HepG2 (cell line): Measurements from ENCODE around the gene ADCY6. TPM values are rescaled to one million over a fixed set of nuclear protein-coding genes. Genes with fewer than 3 reads are reported as not detected.

Experiments
- HHEX ChIP-seq: IDR thresholded peaks from 2 replicates; pipeline ENCODE4 v1.6.1; 2016; ENCODE audit warnings: control low read depth
- HOXA7 ChIP-seq: sonication (generic); formaldehyde crosslinking; IDR thresholded peaks from 2 replicates; pipeline ENCODE4 v1.8.1; 2022; ENCODE audit warnings: mild to moderate bottlenecking, missing genetic modification reagents, moderate library complexity
- KLF12 ChIP-seq: sonication (generic); formaldehyde crosslinking; IDR thresholded peaks from 2 replicates; pipeline ENCODE4 v1.4.0; 2020; ENCODE audit warnings: missing genetic modification reagents, borderline replicate concordance
- LRRFIP1 ChIP-seq: sonication (generic); formaldehyde crosslinking; conservative IDR thresholded peaks from 2 replicates; pipeline ENCODE4 v1.4.0; 2020; ENCODE audit warnings: missing genetic modification reagents
- MED13 ChIP-seq: sonication (generic); formaldehyde crosslinking; IDR thresholded peaks from 2 replicates; pipeline ENCODE4 v1.5.0; 2020; ENCODE audit warnings: missing genetic modification reagents
- POGZ ChIP-seq: sonication (generic); formaldehyde crosslinking; IDR thresholded peaks from 2 replicates; pipeline ENCODE4 v1.4.0; 2020; ENCODE audit warnings: mild to moderate bottlenecking, missing genetic modification reagents
- REPIN1 ChIP-seq: sonication (generic); formaldehyde crosslinking; IDR thresholded peaks from 2 replicates; pipeline ENCODE4 v1.8.0; 2022; ENCODE audit warnings: missing genetic modification reagents, low read depth, mild to moderate bottlenecking, borderline replicate concordance
- SNAPC5 ChIP-seq: sonication (generic); formaldehyde crosslinking; IDR thresholded peaks from 2 replicates; pipeline ENCODE4 v1.8.1; 2023; ENCODE audit warnings: mild to moderate bottlenecking, missing genetic modification reagents, borderline replicate concordance
- SP140L ChIP-seq: sonication (generic); formaldehyde crosslinking; IDR thresholded peaks from 2 replicates; pipeline ENCODE4 v1.4.0; 2020; ENCODE audit warnings: missing genetic modification reagents, borderline replicate concordance
- U2AF1 ChIP-seq: fragments of 200-400 bp; formaldehyde crosslinking; optimal IDR thresholded peaks from 2 replicates; pipeline ENCODE3; 2017; ENCODE audit warnings: mild to moderate bottlenecking, low read depth, low read length
- USF2 ChIP-seq, 2 experiments: sonication (generic) in 1 of 2; formaldehyde crosslinking in 1 of 2; IDR thresholded peaks; 2 replicates each; pipeline versions ENCODE4 v1.5.1 to v1.6.1; 2011 to 2020; ENCODE audit warnings: borderline replicate concordance in 1 of 2, low read depth in 1 of 2, low read length in 1 of 2, mild to moderate bottlenecking in 1 of 2, missing genetic modification reagents in 1 of 2, moderate library complexity in 1 of 2
- ZFP91 ChIP-seq: sonication (generic); formaldehyde crosslinking; IDR thresholded peaks from 2 replicates; pipeline ENCODE4 v1.9.0; 2022; ENCODE audit warnings: missing genetic modification reagents, mild to moderate bottlenecking, borderline replicate concordance
- ZNF460 ChIP-seq: sonication (generic); formaldehyde crosslinking; IDR thresholded peaks from 2 replicates; pipeline ENCODE4 v1.5.1; 2020; ENCODE audit warnings: missing genetic modification reagents, mild to moderate bottlenecking, borderline replicate concordance
- ZNF558 ChIP-seq: sonication (generic); formaldehyde crosslinking; IDR thresholded peaks from 2 replicates; pipeline ENCODE4 v1.9.0; 2022; ENCODE audit warnings: mild to moderate bottlenecking, missing genetic modification reagents, borderline replicate concordance
- ZNF597 ChIP-seq: sonication (generic); formaldehyde crosslinking; IDR thresholded peaks from 2 replicates; pipeline ENCODE4 v1.5.0; 2020; ENCODE audit warnings: missing genetic modification reagents
- ZNF691 ChIP-seq: sonication (generic); formaldehyde crosslinking; IDR thresholded peaks from 2 replicates; pipeline ENCODE4 v1.4.0; 2020; ENCODE audit warnings: missing genetic modification reagents, low read depth, mild to moderate bottlenecking, borderline replicate concordance
- ZZZ3 ChIP-seq: sonication (generic); formaldehyde crosslinking; IDR thresholded peaks from 2 replicates; pipeline ENCODE4 v1.4.0; 2020; ENCODE audit warnings: missing genetic modification reagents, mild to moderate bottlenecking, borderline replicate concordance
- polyA plus RNA-seq, 8 experiments: library from polyadenylated mRNA; depleted of rRNA in 3 of 8; stranded (reverse) in 7 of 8; unstranded in 1 of 8; fragments of >200 nt; fragmentation: Illumina TruSeq in 4 of 8; extraction: Trizol in 4 of 8; gene quantifications; 2 replicates each; pipeline versions ENCODE4 v1.2.1 to v1.2.3, GENCODE V29; 2011 to 2016; ENCODE audit warnings: low read depth in 4 of 8, missing spikeins in 1 of 8, mixed read lengths in 1 of 8; ENCODE audit not compliant: insufficient read depth in 1 of 8
- total RNA-seq, 5 experiments: library from RNA; depleted of rRNA; stranded (reverse); fragments of >200 nt; fragmentation: Illumina TruSeq; extraction: Trizol; gene quantifications; 2 replicates each; pipeline ENCODE4 v1.2.3, GENCODE V29; 2016; ENCODE audit warnings: low read depth in 1 of 5

The ADCY6 gene
- total and polyA plus RNA-seq, 2 of the 13 experiments (the other 11 are each of a cell fraction or from before 2014, with no cell fraction given) = 10.6 to 11.8 TPM

DNA sequence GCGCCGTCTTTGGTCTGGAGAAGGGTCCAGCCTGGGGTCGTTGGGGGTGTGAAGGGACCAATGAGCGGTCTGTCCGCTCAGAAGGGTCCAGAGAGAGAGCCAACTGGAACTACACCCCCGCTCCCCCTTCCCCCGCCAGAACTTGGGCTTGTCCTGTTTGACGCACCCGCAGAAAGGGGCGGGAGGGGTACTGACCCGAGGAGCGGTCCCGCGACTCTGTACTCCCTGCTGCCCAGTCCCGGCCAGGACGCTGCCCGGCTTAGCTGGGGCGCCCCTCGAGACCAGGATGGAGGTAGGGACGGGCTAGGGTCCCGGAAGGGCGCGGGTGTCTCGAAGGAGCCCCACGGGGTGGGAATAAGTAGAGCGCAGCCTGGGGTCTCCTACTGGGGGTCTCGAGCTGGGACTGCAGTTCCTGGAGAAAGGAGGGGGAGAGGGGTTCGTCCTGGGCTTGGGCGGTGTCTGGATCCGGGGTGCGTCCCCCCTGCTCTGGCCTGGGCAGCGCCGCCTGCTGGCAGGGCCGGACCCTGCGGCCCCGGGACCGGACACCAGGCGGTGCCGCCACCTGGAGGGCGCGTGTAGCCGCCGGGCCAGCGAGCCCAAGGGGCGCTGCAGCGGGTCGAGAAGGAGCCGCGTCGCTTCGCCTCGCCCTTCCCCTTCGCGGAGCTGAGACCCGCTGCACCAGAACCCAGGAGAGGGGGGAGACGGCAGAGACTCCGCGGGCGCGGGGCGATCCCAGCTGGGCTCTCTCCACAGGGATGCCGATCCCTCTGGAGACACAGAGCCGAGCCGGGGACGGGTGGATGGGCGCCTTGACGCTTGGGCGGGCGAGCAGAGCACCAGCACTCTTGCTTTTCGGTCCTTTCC lies 25.6 kb upstream of the ADCY6 start (continued):
- TF ChIP-seq U2AF1 (no peak), REPIN1 (CRISPR knock-in tag) (peak; percentile 59; the same call in 1 of the 2 replicates), KLF12 (CRISPR knock-in tag) (no peak), SNAPC5 (CRISPR knock-in tag) (no peak; the same call in 1 of the 2 replicates), POGZ (CRISPR knock-in tag) (peak; percentile 70; the same call in 1 of the 2 replicates), HHEX (CRISPR knock-in tag) (no peak), ZNF460 (CRISPR knock-in tag) (no peak), LRRFIP1 (CRISPR knock-in tag) (no peak), SP140L (CRISPR knock-in tag) (0 out of 2 replicates have a peak, but pooled peaks have one; percentile 44), USF2 (IDR thresholded peaks at IDR 0.05; ENCODE audit: low read depth, low read length) (no peak), USF2 (CRISPR knock-in tag; IDR thresholded peaks at IDR 0.05; ENCODE audit: borderline replicate concordance) (no peak), ZZZ3 (CRISPR knock-in tag) (no peak), ZNF597 (CRISPR knock-in tag) (no peak), MED13 (CRISPR knock-in tag) (peak; percentile 58; the same call in 1 of the 2 replicates), ZNF691 (CRISPR knock-in tag) (no peak), HOXA7 (CRISPR knock-in tag) (no peak), ZFP91 (peak; percentile 85; the same call in 1 of the 2 replicates), ZNF558 (CRISPR knock-in tag) (no peak)
